Measurements from ENCODE around the gene MAP4K1.

Gene MAP4K1

DNA sequence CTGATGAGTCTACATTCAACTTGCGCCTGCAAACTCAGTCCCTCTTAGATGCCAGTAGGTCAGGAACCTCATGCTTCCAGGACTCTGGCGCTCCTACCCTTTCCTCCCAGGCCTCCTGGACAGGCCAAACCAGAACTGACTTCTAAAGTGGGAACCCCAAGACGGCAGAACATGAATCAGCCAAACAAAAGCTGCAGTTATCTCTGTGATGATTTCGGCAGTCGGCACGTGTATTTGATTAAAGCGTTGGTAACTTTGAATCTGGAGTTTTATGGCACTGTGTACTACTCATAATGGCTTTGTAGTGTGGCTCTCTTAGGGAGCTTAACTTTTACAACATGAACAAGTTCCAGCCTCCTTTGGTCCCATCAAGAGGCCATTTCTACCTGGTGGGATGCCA is 43.4 kb upstream of the MAP4K1 start:
- Histone ChIP-seq H3K27me3 (no peaks in the 10 kb centered on the region), H3K27ac (peak overlapping the region; percentile 88), H3K4me3 (ENCODE audit: low read depth in 1 of 2, low read length in 1 of 2) (no peak overlapping the region), H3K4me1 (ENCODE audit: control insufficient read depth in 1 of 2, insufficient read depth in 1 of 2, low read depth in 1 of 2, low read length in 1 of 2) (peaks cover 90 to 92% of the 10 kb centered on the region in 2 experiments), H3K36me3 (no peaks in the 10 kb centered on the region), H3K9me3 (no peaks in the 10 kb centered on the region)
- TF ChIP-seq, protein P1, sequence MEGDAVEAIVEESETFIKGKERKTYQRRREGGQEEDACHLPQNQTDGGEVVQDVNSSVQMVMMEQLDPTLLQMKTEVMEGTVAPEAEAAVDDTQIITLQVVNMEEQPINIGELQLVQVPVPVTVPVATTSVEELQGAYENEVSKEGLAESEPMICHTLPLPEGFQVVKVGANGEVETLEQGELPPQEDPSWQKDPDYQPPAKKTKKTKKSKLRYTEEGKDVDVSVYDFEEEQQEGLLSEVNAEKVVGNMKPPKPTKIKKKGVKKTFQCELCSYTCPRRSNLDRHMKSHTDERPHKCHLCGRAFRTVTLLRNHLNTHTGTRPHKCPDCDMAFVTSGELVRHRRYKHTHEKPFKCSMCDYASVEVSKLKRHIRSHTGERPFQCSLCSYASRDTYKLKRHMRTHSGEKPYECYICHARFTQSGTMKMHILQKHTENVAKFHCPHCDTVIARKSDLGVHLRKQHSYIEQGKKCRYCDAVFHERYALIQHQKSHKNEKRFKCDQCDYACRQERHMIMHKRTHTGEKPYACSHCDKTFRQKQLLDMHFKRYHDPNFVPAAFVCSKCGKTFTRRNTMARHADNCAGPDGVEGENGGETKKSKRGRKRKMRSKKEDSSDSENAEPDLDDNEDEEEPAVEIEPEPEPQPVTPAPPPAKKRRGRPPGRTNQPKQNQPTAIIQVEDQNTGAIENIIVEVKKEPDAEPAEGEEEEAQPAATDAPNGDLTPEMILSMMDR (IDR thresholded peaks at IDR 0.05), result no peak

DNA sequence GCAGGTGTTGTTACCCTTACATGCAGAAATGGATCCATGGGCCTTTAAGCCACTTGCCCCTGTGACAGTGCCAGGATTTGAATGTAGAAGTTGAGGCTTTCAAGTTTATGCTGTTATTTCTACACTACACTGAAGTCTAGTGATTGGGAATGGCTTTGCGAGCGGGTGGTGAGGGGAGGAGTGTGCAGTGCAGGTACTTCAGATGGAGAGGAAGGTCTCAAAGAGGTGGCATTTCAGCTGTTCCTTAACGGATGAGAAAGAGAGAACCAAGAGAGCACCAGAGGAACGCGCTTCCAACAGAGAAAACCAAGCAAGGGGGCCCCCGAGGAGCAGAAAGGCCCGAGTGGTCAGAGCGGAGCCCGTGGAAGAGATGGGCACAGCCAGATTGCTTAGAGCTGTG is 43.0 kb upstream of the MAP4K1 start:
- Histone ChIP-seq H3K27me3 (no peaks in the 10 kb centered on the region), H3K4me1 (ENCODE audit: control insufficient read depth in 1 of 2, insufficient read depth in 1 of 2, low read depth in 1 of 2, low read length in 1 of 2) (peaks cover 90 to 92% of the 10 kb centered on the region in 2 experiments), H3K36me3 (no peaks in the 10 kb centered on the region), H3K27ac (peak overlapping the region; percentile 88), H3K9me3 (no peaks in the 10 kb centered on the region), H3K4me3 (ENCODE audit: low read depth in 1 of 2, low read length in 1 of 2) (no peak overlapping the region)
- TF ChIP-seq, protein P1 (IDR thresholded peaks at IDR 0.05), result no peak

DNA sequence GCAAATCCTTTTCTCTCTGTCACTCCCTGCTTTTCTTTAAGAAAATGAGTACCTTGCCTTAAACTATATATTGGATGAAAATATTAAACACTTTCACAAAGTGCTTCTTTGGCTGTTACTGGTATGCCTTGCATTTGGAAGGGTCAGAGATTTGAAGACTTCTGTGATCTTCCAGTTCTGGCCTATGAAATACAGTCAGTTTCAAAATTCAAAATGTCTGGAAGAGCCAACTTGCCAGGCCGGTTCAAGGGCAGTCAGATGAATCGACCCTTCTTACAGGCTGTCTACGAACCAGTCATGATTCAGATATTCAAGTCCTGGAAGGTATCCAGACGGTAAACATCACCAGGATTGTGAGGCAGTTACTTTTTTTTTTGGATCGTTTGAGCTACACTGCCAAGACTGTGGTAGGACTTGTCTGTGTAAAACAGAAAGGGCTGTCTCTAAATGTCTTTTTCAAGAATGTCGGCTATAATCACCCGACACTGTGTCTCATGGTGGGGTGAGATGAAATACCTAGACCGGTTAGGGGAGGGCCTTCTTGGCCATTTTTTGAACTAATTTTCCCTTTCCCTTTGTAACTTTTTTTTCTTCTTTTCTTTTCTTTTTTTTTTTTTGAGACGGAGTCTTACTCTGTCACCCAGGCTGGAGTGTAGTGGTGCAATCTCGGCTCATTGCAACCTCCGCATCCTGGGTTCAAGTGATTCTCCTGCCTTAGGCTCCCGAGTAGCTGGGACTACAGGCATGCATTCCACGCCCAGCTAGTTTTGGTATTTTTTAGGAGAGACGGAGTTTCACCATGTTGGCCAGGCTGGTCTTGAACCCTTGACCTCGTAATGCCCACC is 40.9 kb upstream of the MAP4K1 start:
- no peaks in the 10 kb centered on the region for H3K36me3 ChIP-seq
- no peaks in the 10 kb centered on the region for H3K9me3 ChIP-seq
- TF ChIP-seq, protein P1 (IDR thresholded peaks at IDR 0.05), result no peak
- H3K4me1 ChIP-seq (ENCODE audit: control insufficient read depth in 1 of 2, insufficient read depth in 1 of 2, low read depth in 1 of 2, low read length in 1 of 2), result peaks cover 85 to 87% of the 10 kb centered on the region in 2 experiments
- H3K27me3 ChIP-seq, result no peaks in the 10 kb centered on the region
- H3K4me3 ChIP-seq (ENCODE audit: low read depth in 1 of 2, low read length in 1 of 2), result no peak overlapping the region
- H3K27ac ChIP-seq, result peak overlapping the region; percentile 88

DNA sequence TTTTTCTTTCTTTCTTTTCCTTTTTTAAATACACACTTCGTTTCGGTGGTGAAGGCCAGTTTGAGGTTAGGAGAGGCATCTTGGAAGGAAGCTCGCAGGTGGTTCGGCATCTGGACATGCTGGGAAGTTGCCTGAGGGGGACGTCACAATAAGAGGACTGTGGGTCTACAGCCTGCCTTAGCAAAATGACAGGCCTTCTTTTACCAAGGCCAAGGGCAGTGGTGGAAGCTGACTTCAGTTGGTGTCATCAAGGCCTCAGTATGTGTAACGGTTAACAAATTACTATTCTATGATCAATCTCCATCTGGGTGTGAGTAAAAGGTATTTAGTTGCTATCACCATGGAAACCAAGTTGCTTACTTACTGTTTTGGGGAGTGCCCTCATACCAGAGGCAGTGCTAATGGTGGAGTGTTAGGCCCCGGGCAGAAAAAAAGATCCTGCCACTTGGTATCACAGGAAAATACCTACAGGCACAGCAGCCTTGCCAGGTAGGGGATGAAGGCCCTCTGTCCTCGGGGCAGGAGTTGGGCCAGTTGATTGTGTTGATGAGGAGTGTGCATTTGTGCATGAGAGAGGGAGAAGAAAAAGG is 40.0 kb upstream of the MAP4K1 start:
- no peaks in the 10 kb centered on the region for H3K27me3 ChIP-seq
- TF ChIP-seq, protein P1 (IDR thresholded peaks at IDR 0.05), result no peak
- H3K27ac ChIP-seq, result peak overlapping the region; percentile 64
- H3K4me3 ChIP-seq (ENCODE audit: low read depth in 1 of 2, low read length in 1 of 2), result no peak overlapping the region
- H3K9me3 ChIP-seq, result no peaks in the 10 kb centered on the region
- H3K4me1 ChIP-seq (ENCODE audit: control insufficient read depth in 1 of 2, insufficient read depth in 1 of 2, low read depth in 1 of 2, low read length in 1 of 2), result peaks cover 85 to 87% of the 10 kb centered on the region in 2 experiments
- no peaks in the 10 kb centered on the region for H3K36me3 ChIP-seq

DNA sequence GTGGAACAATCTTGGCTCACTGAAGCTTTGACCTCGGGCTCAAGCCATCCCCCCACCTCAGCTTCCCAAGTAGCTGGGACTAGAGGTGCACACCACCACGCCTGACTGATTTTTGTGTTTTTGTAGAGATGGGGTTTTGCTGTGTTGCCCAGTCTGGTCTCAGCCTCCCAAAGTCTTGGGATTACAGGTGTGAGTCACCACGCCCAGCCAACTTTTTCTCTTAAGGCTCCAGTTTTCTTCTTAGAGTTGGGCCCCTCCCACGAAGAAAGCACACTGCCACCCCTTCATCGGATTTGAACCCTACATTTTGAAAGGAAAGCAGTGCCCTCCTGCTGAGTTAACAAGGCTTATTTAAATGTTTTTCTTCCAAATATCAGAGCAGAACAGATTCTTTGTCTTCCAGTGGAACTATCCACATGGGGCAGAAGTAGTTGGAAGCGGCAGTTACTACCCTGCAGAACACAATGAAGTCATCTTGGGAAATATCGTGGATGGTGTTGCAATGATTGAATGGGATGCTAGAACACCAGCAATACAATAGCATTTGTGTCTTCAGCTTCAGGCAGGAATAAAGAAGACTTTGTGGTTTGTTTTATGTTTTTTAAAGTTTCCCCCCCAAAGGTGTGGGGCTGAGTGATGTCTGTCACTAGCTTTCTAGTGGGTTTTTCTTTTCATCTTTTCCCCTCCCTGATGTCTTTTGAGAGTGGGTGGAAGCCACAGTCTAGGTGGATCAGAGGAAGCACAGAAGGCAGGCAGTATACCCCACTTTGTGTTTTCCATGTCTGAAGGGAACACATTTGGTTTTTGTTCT is 38.6 kb upstream of the MAP4K1 start:
- H3K27ac ChIP-seq, result peak overlapping the region; percentile 64
- TF ChIP-seq, protein P1 (IDR thresholded peaks at IDR 0.05), result no peak
- H3K36me3 ChIP-seq, result no peaks in the 10 kb centered on the region
- no peaks in the 10 kb centered on the region for H3K9me3 ChIP-seq
- no peak overlapping the region for H3K4me3 ChIP-seq (ENCODE audit: low read depth in 1 of 2, low read length in 1 of 2)
- no peaks in the 10 kb centered on the region for H3K27me3 ChIP-seq
- H3K4me1 ChIP-seq (ENCODE audit: control insufficient read depth in 1 of 2, insufficient read depth in 1 of 2, low read depth in 1 of 2, low read length in 1 of 2), result peaks cover 87 to 89% of the 10 kb centered on the region in 2 experiments

Measured in neutrophil (primary cell).